LNCAP (cell line): Measurements from ENCODE around the gene TJP3.

ENCODE experiments used
- TF ChIP-seq, protein P1 (sequence below): fragments of 450-650 bp; IDR thresholded peaks from 2 replicates; pipeline ENCODE4 v1.5.1; 2017; ENCODE audit warnings: mild to moderate bottlenecking

The TJP3 gene

DNA sequence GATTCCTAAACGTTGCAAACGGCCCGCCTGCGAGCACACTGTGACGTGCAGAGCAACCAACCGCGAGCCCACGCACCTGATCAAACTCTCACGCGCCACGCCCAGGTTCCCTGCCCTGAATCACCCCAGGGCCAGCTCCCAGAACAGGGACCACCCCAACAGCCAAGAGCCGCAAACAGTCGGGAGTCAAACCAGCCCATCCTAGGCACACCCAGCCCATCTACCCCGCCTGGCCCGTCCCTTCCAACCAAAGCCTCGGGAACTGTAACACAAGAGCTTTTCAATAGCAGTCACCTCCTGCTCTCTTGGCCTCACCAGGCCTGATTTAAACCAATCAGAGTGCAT lies 16.8 kb upstream of the TJP3 start:
- TF ChIP-seq, protein P1, sequence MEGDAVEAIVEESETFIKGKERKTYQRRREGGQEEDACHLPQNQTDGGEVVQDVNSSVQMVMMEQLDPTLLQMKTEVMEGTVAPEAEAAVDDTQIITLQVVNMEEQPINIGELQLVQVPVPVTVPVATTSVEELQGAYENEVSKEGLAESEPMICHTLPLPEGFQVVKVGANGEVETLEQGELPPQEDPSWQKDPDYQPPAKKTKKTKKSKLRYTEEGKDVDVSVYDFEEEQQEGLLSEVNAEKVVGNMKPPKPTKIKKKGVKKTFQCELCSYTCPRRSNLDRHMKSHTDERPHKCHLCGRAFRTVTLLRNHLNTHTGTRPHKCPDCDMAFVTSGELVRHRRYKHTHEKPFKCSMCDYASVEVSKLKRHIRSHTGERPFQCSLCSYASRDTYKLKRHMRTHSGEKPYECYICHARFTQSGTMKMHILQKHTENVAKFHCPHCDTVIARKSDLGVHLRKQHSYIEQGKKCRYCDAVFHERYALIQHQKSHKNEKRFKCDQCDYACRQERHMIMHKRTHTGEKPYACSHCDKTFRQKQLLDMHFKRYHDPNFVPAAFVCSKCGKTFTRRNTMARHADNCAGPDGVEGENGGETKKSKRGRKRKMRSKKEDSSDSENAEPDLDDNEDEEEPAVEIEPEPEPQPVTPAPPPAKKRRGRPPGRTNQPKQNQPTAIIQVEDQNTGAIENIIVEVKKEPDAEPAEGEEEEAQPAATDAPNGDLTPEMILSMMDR: no peak

DNA sequence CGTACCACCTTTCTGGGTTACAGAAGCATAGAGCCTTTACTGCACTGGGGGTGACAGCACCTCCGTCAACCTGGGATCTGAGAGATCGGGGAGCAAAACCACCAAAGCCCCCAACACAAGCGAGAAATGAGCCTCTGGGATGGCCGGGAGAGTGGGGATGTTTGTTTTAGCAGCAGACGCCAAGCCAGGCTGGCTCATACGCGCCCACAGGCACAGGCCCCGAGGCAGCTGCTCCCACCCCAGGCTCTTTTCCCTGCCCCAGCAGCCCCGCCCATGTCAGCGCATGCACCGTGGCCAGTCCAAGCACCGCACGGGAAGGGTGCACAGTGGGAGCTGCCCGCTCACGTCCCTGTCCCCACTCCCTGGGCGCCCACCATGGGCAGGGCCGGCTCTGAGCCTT lies 16.5 kb upstream of the TJP3 start:
- TF ChIP-seq, protein P1: no peak

DNA sequence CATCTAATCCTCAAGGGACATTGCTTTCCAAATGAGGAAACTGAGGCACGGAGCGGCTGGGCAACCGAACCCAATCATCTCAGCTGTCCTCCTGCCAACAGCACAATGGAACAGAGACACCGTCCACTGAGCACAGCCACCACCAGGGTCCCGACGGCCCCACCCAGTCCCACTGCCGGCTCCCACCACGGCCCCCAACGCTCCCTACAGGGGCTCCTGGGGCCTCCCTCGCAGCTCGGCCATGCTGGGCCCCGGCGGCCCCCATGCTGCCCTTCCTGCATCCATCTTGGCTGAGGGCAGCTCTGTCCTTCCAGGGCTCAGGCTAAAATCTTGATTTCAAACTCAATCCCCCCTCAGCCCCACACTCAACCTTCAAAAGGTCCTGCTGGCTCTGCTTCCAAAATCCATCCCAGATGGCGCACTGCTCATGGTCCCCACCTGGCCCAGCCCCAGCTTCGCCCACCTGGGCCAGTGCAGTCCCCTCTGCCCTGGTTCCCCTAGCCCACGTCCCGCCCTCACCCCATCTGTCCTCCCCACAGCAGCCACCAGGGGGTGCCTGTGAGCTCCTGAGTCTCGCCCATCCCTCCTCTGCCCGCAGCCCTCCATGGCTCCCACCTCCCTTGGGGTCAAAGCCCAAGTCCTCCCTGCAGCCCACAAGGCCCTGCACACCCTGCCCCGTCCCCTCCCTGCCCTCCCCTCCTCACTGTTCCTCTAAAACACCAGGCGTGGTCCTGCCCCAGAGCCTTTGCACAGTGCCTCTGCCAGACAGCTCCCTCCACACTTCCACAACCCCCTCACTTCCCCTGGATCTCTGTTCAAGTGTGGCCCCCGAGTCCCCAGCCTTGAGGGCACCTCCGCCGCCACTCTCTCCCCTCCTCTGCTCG lies 15.8 kb upstream of the TJP3 start:
- TF ChIP-seq, protein P1: peak; percentile 48

DNA sequence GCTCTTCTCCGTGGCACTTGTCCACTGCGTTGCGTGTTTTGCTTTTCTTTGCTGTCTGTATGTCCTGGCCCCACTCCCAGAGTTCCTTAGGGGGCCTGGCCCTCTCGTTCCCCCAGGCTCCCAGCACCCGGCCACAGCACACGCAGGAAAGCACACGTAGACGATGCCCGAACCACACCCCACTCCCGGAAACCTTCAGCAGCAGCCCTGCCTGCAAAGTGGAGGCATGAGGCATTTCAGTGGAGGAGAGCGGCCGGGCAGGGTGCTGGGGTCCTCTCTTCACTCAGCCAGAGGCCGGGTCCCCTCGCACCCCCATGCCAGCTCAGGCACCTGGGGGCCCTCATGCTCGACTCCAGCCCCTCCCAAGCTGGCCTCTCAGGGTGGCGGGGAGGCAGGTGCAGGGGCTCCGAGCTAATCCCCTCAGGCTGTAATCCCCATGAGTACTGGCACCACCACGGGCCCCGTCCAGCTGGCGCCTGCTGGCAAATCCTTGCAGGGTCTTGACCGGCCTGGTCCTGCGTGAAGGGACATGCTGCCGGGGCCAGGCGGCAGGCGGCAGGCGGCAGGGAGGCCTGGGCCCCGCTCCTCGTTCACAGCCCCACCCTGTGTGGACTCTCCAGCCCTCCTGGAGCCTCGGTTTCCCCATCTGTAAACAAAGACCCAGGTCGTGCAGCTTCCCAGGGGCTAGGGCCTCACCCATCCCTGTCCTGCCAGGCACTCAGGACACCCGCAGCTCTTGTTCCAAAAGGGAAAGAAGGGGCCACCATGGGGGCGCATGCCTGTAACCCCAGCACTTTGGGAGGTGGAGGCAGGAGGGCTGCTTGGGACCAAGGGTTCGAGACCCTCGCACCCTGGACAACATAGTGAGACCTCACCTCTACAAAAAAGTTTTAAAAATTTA lies 14.9 kb upstream of the TJP3 start:
- TF ChIP-seq, protein P1: no peak

DNA sequence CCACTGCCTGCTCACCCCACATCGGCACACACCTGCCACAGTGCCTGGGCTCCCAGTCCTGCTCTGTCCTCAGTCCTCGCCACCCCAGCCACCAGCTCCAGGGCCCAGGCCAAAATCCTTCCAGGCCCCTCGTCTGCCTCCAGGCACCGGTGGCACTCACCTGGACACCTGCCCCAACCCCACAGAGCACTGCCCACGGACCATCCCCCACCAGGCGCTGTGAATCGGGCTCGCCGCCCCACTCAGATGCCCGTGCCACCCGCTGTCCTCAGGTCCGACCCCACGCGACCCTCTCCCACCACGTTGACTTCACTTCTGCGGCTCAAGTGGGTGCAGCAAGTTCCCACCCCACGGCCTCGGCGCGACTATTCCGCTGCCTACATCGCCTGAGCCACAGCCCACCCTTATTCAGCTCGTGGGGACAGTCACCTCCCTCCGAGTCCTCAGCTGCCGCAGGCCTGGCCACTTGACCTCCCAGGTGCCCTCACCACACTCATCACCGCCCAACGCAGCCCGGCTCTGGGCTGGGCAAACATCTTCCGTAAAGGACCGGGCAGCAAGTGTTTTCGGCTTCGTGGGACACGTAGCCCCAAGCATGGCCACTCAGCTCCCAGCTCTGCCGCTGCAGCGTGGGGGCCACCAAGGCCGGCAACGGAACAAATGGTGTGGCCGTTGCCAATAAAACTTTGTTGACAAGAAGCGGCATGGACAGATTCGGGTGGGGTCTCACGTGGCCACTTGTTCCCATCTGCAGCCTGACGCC lies 13.6 kb upstream of the TJP3 start:
- TF ChIP-seq, protein P1: no peak

DNA sequence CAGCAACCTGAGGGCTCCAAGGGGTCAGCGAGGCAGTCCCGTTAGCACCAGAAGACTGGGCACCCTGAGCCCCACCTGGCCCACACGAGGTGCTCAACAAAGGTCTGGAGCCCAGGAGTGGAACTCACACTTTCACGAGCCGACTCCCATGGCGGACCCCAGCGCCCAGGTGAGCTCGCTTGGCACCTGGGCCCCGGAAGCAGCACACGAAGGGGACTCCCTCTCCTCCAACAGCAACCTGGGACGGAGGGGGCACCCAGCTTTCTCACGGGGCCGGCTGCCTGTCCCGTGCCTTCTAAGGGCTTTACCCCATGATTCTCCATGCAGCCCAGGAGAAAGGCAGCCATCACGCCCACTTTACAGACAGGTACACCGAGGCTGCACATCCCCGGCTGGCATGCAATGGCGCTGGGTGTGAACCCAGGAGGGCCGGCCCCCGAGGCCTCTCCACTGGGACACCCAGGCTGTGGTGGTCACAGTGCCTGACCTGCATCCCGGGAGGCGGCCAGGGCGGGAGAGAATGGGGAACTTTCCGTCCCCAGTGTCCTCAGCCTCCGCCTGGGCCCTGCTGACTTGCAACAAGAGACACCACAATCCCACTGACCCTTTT lies 13.0 kb upstream of the TJP3 start:
- TF ChIP-seq, protein P1: no peak
